IMR-90 (cell line): Measurements from ENCODE around the gene THRB. TPM values are rescaled to one million over a fixed set of nuclear protein-coding genes. Genes with fewer than 3 reads are reported as not detected.

Experiments
- ATAC-seq: fragments of 200-7000 bp; cut with Tn5 transposase; 2 replicates; pipeline ENCODE4 v1.9.1; 2020; ENCODE audit warnings: low read depth, mild to moderate bottlenecking, moderate library complexity
- BruUV-seq: library from RNA; stranded (reverse); fragments of 400-500 nt; replicated peaks from 2 replicates; lab custom pipeline; 2021; lab: Mats Ljungman, UMichigan
- CTCF ChIA-PET: fragments of 300-600 bp; formaldehyde crosslinking; extraction: SDS; loops from one replicate; lab custom pipeline; 2021; ENCODE audit warnings: antibody characterized with exemption; lab: Yijun Ruan, JAX
- POLR2A ChIA-PET: fragments of 300-600 bp; sonication (Branson Sonifier 250); formaldehyde crosslinking; loops from one replicate; lab custom pipeline; 2022; ENCODE audit warnings: antibody characterized with exemption; ENCODE audit not compliant: unreplicated experiment; lab: Charles Lee
- DNase-seq: peaks from one replicate; pipeline ENCODE4 v3.0.0; 2013
- H2AFZ ChIP-seq: replicated peaks from 2 replicates; pipeline ENCODE3; 2013; ENCODE audit warnings: low read length, mild to moderate bottlenecking; ENCODE audit not compliant: poor library complexity
- H2AK5ac ChIP-seq: 2 replicates; pipeline ENCODE4 v1.6.1; 2013; ENCODE audit warnings: low read depth, low read length, inconsistent platforms
- H2AK9ac ChIP-seq: replicated peaks from 2 replicates; pipeline ENCODE3; 2013; ENCODE audit warnings: mild to moderate bottlenecking, low read depth, low read length, moderate library complexity; ENCODE audit not compliant: poor library complexity
- H2BK120ac ChIP-seq: 2 replicates; pipeline ENCODE4 v1.6.1; 2013; ENCODE audit warnings: low read depth, low read length, inconsistent platforms
- H2BK15ac ChIP-seq: 3 replicates; pipeline ENCODE4 v1.6.1; 2013; ENCODE audit warnings: low read depth, low read length, inconsistent platforms
- H2BK20ac ChIP-seq: 2 replicates; pipeline ENCODE4 v1.6.1; 2013; ENCODE audit warnings: low read depth, mild to moderate bottlenecking, inconsistent platforms, low read length, moderate library complexity
- H2BK5ac ChIP-seq: 2 replicates; pipeline ENCODE4 v1.6.1; 2013; ENCODE audit warnings: mild to moderate bottlenecking, low read depth, low read length, inconsistent platforms; ENCODE audit not compliant: poor library complexity, severe bottlenecking
- H3K14ac ChIP-seq: replicated peaks from 2 replicates; pipeline ENCODE4 v1.6.1; 2013; ENCODE audit warnings: low read depth, low read length, inconsistent platforms
- H3K18ac ChIP-seq: 2 replicates; pipeline ENCODE4 v1.6.1; 2013; ENCODE audit warnings: low read depth, low read length, control low read depth
- H3K23ac ChIP-seq: 2 replicates; pipeline ENCODE4 v1.6.1; 2013; ENCODE audit warnings: low read depth, low read length, inconsistent platforms
- H3K27ac ChIP-seq: 2 replicates; pipeline ENCODE4 v1.5.1; 2013; ENCODE audit warnings: mild to moderate bottlenecking, control low read depth, low read length; ENCODE audit not compliant: insufficient read depth
- H3K27me3 ChIP-seq: 2 replicates; pipeline ENCODE4 v1.6.1; 2013; ENCODE audit warnings: low read length; ENCODE audit not compliant: control insufficient read depth, insufficient read depth
- H3K36me3 ChIP-seq: 2 replicates; pipeline ENCODE4 v1.6.1; 2013; ENCODE audit warnings: low read length, mixed read lengths; ENCODE audit not compliant: control insufficient read depth, insufficient read depth
- H3K4ac ChIP-seq: 2 replicates; pipeline ENCODE4 v1.6.1; 2013; ENCODE audit warnings: low read depth, low read length, inconsistent platforms
- H3K4me1 ChIP-seq: 2 replicates; pipeline ENCODE4 v1.6.1; 2013; ENCODE audit warnings: low read length, mixed read lengths; ENCODE audit not compliant: control insufficient read depth, insufficient read depth
- H3K4me2 ChIP-seq: 2 replicates; pipeline ENCODE4 v1.6.1; 2013; ENCODE audit warnings: low read depth, mild to moderate bottlenecking, control low read depth, low read length, moderate library complexity
- H3K4me3 ChIP-seq: 2 replicates; pipeline ENCODE4 v1.5.1; 2013; ENCODE audit warnings: low read depth, mild to moderate bottlenecking, control low read depth, low read length, moderate library complexity; ENCODE audit not compliant: insufficient read depth
- H3K56ac ChIP-seq: 2 replicates; pipeline ENCODE4 v1.6.1; 2013; ENCODE audit warnings: low read length, inconsistent platforms; ENCODE audit not compliant: insufficient read depth; ENCODE audit errors: extremely low read depth
- H3K79me1 ChIP-seq, 2 experiments: 2 replicates each; pipeline ENCODE4 v1.6.1; 2013; ENCODE audit warnings: low read length in 2 of 2, inconsistent platforms in 1 of 2, low read depth in 1 of 2
- H3K9ac ChIP-seq: 2 replicates; pipeline ENCODE4 v1.6.1; 2013; ENCODE audit warnings: low read depth, low read length, control low read depth
- H3K9me1 ChIP-seq: 2 replicates; pipeline ENCODE4 v1.6.1; 2013; ENCODE audit warnings: low read length, inconsistent platforms; ENCODE audit not compliant: insufficient read depth
- H3K9me3 ChIP-seq: 2 replicates; pipeline ENCODE4 v1.6.1; 2013; ENCODE audit warnings: low read length; ENCODE audit not compliant: control insufficient read depth, insufficient read depth
- H4K20me1 ChIP-seq: 2 replicates; pipeline ENCODE4 v1.6.1; 2013; ENCODE audit warnings: low read length, inconsistent platforms; ENCODE audit not compliant: insufficient read depth
- H4K5ac ChIP-seq: 2 replicates; pipeline ENCODE4 v1.6.1; 2013; ENCODE audit warnings: mild to moderate bottlenecking, low read depth, low read length, control low read depth
- H4K8ac ChIP-seq, 2 experiments: 2 replicates each; pipeline ENCODE4 v1.6.1; 2013; ENCODE audit warnings: low read depth in 2 of 2, low read length in 2 of 2, control low read depth in 1 of 2, inconsistent platforms in 1 of 2
- H4K91ac ChIP-seq: 2 replicates; pipeline ENCODE4 v1.6.1; 2013; ENCODE audit warnings: low read depth, low read length, inconsistent platforms; ENCODE audit not compliant: insufficient read depth
- BHLHE40 ChIP-seq: fragments of 150-350 bp; IDR thresholded peaks from 2 replicates; pipeline ENCODE4 v1.6.1; 2016; ENCODE audit warnings: mild to moderate bottlenecking, low read depth, low read length
- CEBPB ChIP-seq: IDR thresholded peaks from 2 replicates; pipeline ENCODE4 v1.6.1; 2012; ENCODE audit warnings: low read depth, low read length, improper control_type of control experiment
- CHD1 ChIP-seq: IDR thresholded peaks from 2 replicates; pipeline ENCODE4 v1.6.1; 2012; ENCODE audit warnings: low read depth, low read length, improper control_type of control experiment
- CTCF ChIP-seq: conservative IDR thresholded peaks from 2 replicates; pipeline ENCODE4 v1.5.1; 2012; ENCODE audit warnings: mild to moderate bottlenecking, low read depth, low read length, improper control_type of control experiment
- ELK1 ChIP-seq: fragments of 150-350 bp; IDR thresholded peaks from 2 replicates; pipeline ENCODE4 v1.6.1; 2016; ENCODE audit warnings: low read depth, mild to moderate bottlenecking, low read length, moderate library complexity, borderline replicate concordance
- FOS ChIP-seq: fragments of 150-350 bp; IDR thresholded peaks from 2 replicates; pipeline ENCODE4 v1.6.1; 2016; ENCODE audit warnings: low read depth, low read length
- MAFK ChIP-seq: IDR thresholded peaks from 2 replicates; pipeline ENCODE4 v1.6.1; 2012; ENCODE audit warnings: low read depth, low read length, improper control_type of control experiment
- MAZ ChIP-seq: IDR thresholded peaks from 2 replicates; pipeline ENCODE4 v1.6.1; 2012; ENCODE audit warnings: low read depth, mild to moderate bottlenecking, low read length, improper control_type of control experiment, moderate library complexity, borderline replicate concordance
- MXI1 ChIP-seq: IDR thresholded peaks from 2 replicates; pipeline ENCODE4 v1.6.1; 2012; ENCODE audit warnings: low read depth, mild to moderate bottlenecking, low read length, moderate library complexity, borderline replicate concordance
- NFE2L2 ChIP-seq: fragments of 150-350 bp; IDR thresholded peaks from 2 replicates; pipeline ENCODE4 v1.6.1; 2016; ENCODE audit warnings: low read depth, mild to moderate bottlenecking, low read length
- POLR2A ChIP-seq: IDR thresholded peaks from 2 replicates; pipeline ENCODE4 v1.6.1; 2012; ENCODE audit warnings: mild to moderate bottlenecking, low read depth, low read length
- RAD21 ChIP-seq: IDR thresholded peaks from 2 replicates; pipeline ENCODE4 v1.6.1; 2012; ENCODE audit warnings: low read length, improper control_type of control experiment
- RCOR1 ChIP-seq: IDR thresholded peaks from 2 replicates; pipeline ENCODE4 v1.6.1; 2012; ENCODE audit warnings: mild to moderate bottlenecking, low read length, improper control_type of control experiment; ENCODE audit not compliant: insufficient replicate concordance
- RFX5 ChIP-seq: IDR thresholded peaks from 2 replicates; pipeline ENCODE4 v1.8.0; 2012; ENCODE audit warnings: low read depth, mild to moderate bottlenecking, low read length, moderate library complexity
- SMC3 ChIP-seq: fragments of 150-350 bp; IDR thresholded peaks from 2 replicates; pipeline ENCODE4 v1.6.1; 2016; ENCODE audit warnings: low read depth, mild to moderate bottlenecking, antibody characterized with exemption, low read length, moderate library complexity
- USF2 ChIP-seq: fragments of 150-350 bp; IDR thresholded peaks from 2 replicates; pipeline ENCODE4 v1.6.1; 2017; ENCODE audit warnings: mild to moderate bottlenecking, antibody characterized with exemption, low read length, low read depth
- WGBS, 2 experiments: methylation state at CpG; one replicate each; pipeline versions ENCODE4 v1.1.5 to v1.1.7; 2013; ENCODE audit warnings: missing lambda C conversion rate in 2 of 2; ENCODE audit not compliant: insufficient read length in 1 of 2; ENCODE audit errors: extremely low coverage in 2 of 2; 5-methylcytosine and 5-hydroxymethylcytosine counted together
- dilution Hi-C: fragments of 300-500 bp; cut with HindIII; formaldehyde crosslinking; loops from one replicate; pipeline ENCODE4 v1.14.3; 2018; ENCODE audit warnings: low sequenced_read_pairs; ENCODE audit not compliant: unreplicated experiment
- in situ Hi-C: fragments of 300-500 bp; cut with MboI; formaldehyde crosslinking; loops from 3 replicates; pipeline ENCODE4 v1.14.3; 2019; ENCODE audit warnings: low sequenced_read_pairs, inconsistent platforms, mixed read lengths
- intact Hi-C: fragments of 100-400 bp; cut with micrococcal nuclease; formaldehyde crosslinking; loops from 2 replicates; pipeline ENCODE4 v1.10.0; 2022
- polyA plus RNA-seq, 3 experiments: library from polyadenylated mRNA; depleted of rRNA; stranded (reverse); fragments of >200 nt; gene quantifications; 2 replicates each; pipeline ENCODE4 v1.2.3, GENCODE V29; 2012; ENCODE audit warnings: low replicate concordance in 1 of 3
- total RNA-seq: library from RNA; depleted of rRNA; stranded (reverse); fragments of >200 nt; gene quantifications from 2 replicates; pipeline ENCODE4 v1.2.3, GENCODE V29; 2012

The THRB gene
- total and polyA plus RNA-seq, 2 of the 4 experiments (the other 2 are of a cell fraction), result under 0.01 TPM; not detected in 1

- no peak overlapping the region for H2AK5ac ChIP-seq
- no peak overlapping the region for H4K91ac ChIP-seq
- H3K27ac ChIP-seq, result no peak overlapping the region
- no peaks in the 10 kb centered on the region for H3K4me1 ChIP-seq
- no peak overlapping the region for H3K4me3 ChIP-seq
- dilution Hi-C loops (no loop called here), in situ Hi-C loops (no loop called here), intact Hi-C loops (no loop called here)
- no peak overlapping the region for H2BK5ac ChIP-seq
- no peak overlapping the region for H4K8ac ChIP-seq
- no peak overlapping the region for H3K23ac ChIP-seq
- H3K79me1 ChIP-seq, result no peaks in the 10 kb centered on the region
- peaks cover 3% of the 10 kb centered on the region for H3K27me3 ChIP-seq
- ATAC-seq (no peak), DNase-seq (no peak)
- H3K14ac ChIP-seq, result no peak overlapping the region
- H3K56ac ChIP-seq, result no peak overlapping the region
- TF ChIP-seq RFX5 (no peak), SMC3 (no peak), NFE2L2 (no peak), BHLHE40 (no peak), ELK1 (no peak), MXI1 (no peak), POLR2A (no peak), CEBPB (no peak), CTCF (no peak), USF2 (no peak), FOS (no peak), CHD1 (no peak), RAD21 (no peak), MAFK (no peak), MAZ (no peak), RCOR1 (no peak)
- H2BK20ac ChIP-seq, result no peak overlapping the region
- CTCF ChIA-PET, result no interaction called here
- no peak overlapping the region for H2AFZ ChIP-seq
- H2BK15ac ChIP-seq, result no peak overlapping the region
- BruUV-seq, result no TSS peak
- no CpG with 5 or more reads among the region's 3 CpGs for WGBS, 2 experiments
- no peak overlapping the region for H2BK120ac ChIP-seq
- no peaks in the 10 kb centered on the region for H3K36me3 ChIP-seq
- H3K4me2 ChIP-seq, result no peak overlapping the region
- H3K4ac ChIP-seq, result no peak overlapping the region
- H4K20me1 ChIP-seq, result no peaks in the 10 kb centered on the region
- H3K9me3 ChIP-seq, result no peaks in the 10 kb centered on the region
- no peak overlapping the region for H3K18ac ChIP-seq
- POLR2A ChIA-PET, result no interaction called here
- no peak overlapping the region for H4K5ac ChIP-seq
- no peak overlapping the region for H3K9ac ChIP-seq
- no peak overlapping the region for H2AK9ac ChIP-seq
- no peaks in the 10 kb centered on the region for H3K9me1 ChIP-seq
Measured at GRCh38 chr3:24167429-24167828, 327.2 kb downstream of the THRB start.
